ENCODE data around the gene MED16. TPM values are rescaled to one million over a fixed set of nuclear protein-coding genes. Genes with fewer than 3 reads are reported as not detected.
A peak's percentile ranks its signal among the peaks of the same experiment; 100 is the strongest.

MED16 gene
- total and polyA plus RNA-seq, 2 of the 13 experiments (the other 11 are each of a cell fraction or from before 2014, with no cell fraction given) = 13.3 to 14.8 TPM

DNA sequence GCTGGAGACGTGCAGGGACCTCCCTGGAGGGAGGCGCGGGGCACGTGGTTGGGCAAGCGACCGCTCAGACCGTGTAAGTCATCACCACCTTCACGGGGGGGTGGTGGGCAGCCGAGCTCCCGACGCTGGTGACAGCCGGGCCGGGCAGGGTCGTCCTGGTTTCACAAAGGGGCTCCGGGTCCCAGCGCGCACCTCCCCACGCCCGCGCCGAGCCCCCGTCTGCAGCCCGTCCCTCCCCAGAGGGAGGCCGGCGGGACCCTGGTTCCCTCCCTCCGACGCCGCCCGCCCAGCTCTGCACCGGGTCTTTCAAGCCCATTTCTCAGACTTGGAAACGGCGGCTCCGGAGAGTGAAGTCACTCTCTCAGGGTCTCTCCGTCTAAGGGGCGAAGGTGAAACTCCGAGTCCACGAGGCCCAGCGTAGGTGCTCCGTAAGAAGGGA lies 32.1 kb upstream of the MED16 start (continued):
- peak in 1 of 2 experiments; percentile 8; a peak in 1 of 4 replicates for TF ChIP-seq POLR2A (IDR thresholded peaks at IDR 0.05; ENCODE audit: insufficient read depth in 1 of 2, low read depth in 2 of 2, low read length in 2 of 2)
- no peak for TF ChIP-seq ZNF773 (CRISPR knock-in tag; IDR thresholded peaks at IDR 0.05; ENCODE audit: borderline replicate concordance)
- TF ChIP-seq ETV5 (CRISPR knock-in tag; IDR thresholded peaks at IDR 0.05; ENCODE audit: borderline replicate concordance) = peak; percentile 4; the same call in 1 of the 2 replicates
- TF ChIP-seq REST (IDR thresholded peaks at IDR 0.05; ENCODE audit: borderline replicate concordance in 1 of 2, low read depth in 1 of 2, low read length in 2 of 2) = no peak
- no peak; the same call in 1 of the 2 replicates for TF ChIP-seq ZNF264 (CRISPR knock-in tag; IDR thresholded peaks at IDR 0.05)
- TF ChIP-seq NFE2L1 (CRISPR knock-in tag; IDR thresholded peaks at IDR 0.05; ENCODE audit: borderline replicate concordance) = no peak
- 0 out of 2 replicates have a peak, but pooled peaks have one; percentile 48 for TF ChIP-seq KMT2B (CRISPR knock-in tag; IDR thresholded peaks at IDR 0.05)
- no peak for TF ChIP-seq ZFP1 (CRISPR knock-in tag; IDR thresholded peaks at IDR 0.05)
- TF ChIP-seq, protein P1, sequence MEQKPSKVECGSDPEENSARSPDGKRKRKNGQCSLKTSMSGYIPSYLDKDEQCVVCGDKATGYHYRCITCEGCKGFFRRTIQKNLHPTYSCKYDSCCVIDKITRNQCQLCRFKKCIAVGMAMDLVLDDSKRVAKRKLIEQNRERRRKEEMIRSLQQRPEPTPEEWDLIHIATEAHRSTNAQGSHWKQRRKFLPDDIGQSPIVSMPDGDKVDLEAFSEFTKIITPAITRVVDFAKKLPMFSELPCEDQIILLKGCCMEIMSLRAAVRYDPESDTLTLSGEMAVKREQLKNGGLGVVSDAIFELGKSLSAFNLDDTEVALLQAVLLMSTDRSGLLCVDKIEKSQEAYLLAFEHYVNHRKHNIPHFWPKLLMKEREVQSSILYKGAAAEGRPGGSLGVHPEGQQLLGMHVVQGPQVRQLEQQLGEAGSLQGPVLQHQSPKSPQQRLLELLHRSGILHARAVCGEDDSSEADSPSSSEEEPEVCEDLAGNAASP (CRISPR knock-in tag; IDR thresholded peaks at IDR 0.05; ENCODE audit: borderline replicate concordance) = peak; percentile 2
- 0 out of 2 replicates have a peak, but pooled peaks have one; percentile 41 for TF ChIP-seq ZBTB25 (CRISPR knock-in tag; IDR thresholded peaks at IDR 0.05)
- TF ChIP-seq, protein P2, sequence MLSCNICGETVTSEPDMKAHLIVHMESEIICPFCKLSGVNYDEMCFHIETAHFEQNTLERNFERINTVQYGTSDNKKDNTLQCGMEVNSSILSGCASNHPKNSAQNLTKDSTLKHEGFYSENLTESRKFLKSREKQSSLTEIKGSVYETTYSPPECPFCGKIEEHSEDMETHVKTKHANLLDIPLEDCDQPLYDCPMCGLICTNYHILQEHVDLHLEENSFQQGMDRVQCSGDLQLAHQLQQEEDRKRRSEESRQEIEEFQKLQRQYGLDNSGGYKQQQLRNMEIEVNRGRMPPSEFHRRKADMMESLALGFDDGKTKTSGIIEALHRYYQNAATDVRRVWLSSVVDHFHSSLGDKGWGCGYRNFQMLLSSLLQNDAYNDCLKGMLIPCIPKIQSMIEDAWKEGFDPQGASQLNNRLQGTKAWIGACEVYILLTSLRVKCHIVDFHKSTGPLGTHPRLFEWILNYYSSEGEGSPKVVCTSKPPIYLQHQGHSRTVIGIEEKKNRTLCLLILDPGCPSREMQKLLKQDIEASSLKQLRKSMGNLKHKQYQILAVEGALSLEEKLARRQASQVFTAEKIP (CRISPR knock-in tag; IDR thresholded peaks at IDR 0.05; ENCODE audit: borderline replicate concordance) = no peak
- TF ChIP-seq ZNF512 (CRISPR knock-in tag; IDR thresholded peaks at IDR 0.05) = no peak
- 0 out of 2 replicates have a peak, but pooled peaks have one; percentile 39 for TF ChIP-seq REL (CRISPR knock-in tag; conservative IDR thresholded peaks at IDR 0.05)
- TF ChIP-seq ZNF776 (CRISPR knock-in tag; IDR thresholded peaks at IDR 0.05) = 0 out of 2 replicates have a peak, but pooled peaks have one; percentile 32
- TF ChIP-seq, protein P3, sequence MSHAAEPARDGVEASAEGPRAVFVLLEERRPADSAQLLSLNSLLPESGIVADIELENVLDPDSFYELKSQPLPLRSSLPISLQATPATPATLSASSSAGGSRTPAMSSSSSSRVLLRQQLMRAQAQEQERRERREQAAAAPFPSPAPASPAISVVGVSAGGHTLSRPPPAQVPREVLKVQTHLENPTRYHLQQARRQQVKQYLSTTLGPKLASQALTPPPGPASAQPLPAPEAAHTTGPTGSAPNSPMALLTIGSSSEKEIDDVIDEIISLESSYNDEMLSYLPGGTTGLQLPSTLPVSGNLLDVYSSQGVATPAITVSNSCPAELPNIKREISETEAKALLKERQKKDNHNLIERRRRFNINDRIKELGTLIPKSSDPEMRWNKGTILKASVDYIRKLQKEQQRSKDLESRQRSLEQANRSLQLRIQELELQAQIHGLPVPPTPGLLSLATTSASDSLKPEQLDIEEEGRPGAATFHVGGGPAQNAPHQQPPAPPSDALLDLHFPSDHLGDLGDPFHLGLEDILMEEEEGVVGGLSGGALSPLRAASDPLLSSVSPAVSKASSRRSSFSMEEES (CRISPR knock-in tag; IDR thresholded peaks at IDR 0.05) = 0 out of 2 replicates have a peak, but pooled peaks have one; percentile 25
- TF ChIP-seq, protein P4, sequence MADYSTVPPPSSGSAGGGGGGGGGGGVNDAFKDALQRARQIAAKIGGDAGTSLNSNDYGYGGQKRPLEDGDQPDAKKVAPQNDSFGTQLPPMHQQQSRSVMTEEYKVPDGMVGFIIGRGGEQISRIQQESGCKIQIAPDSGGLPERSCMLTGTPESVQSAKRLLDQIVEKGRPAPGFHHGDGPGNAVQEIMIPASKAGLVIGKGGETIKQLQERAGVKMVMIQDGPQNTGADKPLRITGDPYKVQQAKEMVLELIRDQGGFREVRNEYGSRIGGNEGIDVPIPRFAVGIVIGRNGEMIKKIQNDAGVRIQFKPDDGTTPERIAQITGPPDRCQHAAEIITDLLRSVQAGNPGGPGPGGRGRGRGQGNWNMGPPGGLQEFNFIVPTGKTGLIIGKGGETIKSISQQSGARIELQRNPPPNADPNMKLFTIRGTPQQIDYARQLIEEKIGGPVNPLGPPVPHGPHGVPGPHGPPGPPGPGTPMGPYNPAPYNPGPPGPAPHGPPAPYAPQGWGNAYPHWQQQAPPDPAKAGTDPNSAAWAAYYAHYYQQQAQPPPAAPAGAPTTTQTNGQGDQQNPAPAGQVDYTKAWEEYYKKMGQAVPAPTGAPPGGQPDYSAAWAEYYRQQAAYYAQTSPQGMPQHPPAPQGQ (CRISPR knock-in tag; IDR thresholded peaks at IDR 0.05; ENCODE audit: borderline replicate concordance) = no peak
